ENCODE data around the gene TSPAN5.

TSPAN5 gene

GRCh38 chr4:98517218-98518021 lies 141.0 kb downstream of the TSPAN5 start:
- DNase-seq (ENCODE audit: low spot score) = no peak

DNA sequence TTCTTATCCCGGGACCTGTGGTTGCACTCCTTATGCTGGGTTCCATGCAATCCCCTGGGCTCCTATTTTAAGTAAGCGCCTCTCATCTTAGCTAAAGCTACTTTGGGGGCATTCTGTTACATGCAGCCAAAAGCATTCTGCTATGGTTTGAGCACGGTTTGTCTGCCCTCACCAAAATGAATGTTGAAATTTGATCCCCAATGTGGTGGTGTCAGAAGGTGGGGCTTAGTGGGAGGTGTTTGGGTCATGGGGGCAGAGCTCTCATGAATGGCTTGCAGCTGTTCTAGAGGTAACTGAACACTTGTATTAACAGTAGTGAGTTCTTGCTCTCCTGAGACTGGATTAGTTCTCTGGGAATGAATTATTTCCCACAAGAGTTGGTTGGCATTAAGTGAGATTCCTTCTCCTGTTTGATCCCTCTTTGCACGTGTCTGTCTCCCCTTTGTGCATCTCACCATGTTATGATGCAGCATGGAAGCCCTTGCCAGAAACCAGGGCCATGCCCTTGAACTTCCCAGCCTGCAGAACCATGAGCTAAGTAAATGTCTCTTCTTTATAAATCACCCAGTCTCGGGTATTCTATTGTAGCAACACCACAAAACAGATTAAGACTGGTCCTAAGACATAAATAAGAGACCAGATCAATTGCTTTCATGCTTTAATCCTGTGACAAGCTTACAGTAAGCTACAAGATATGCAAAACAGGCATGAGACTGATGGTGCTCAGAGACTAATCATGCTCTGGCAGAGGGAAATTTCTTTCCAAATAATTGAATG lies 141.8 kb downstream of the TSPAN5 start:
- no peak for DNase-seq (ENCODE audit: low spot score)

- peak; percentile 58 for DNase-seq (ENCODE audit: low spot score)
Observed at GRCh38 chr4:98516042-98516440, 142.4 kb downstream of the TSPAN5 start.

GRCh38 chr4:98515470-98515809 lies 143.0 kb downstream of the TSPAN5 start:
- no peak for DNase-seq (ENCODE audit: low spot score)

GRCh38 chr4:98514741-98515469 lies 143.5 kb downstream of the TSPAN5 start:
- DNase-seq (ENCODE audit: low spot score) = no peak

GRCh38 chr4:98512918-98513317 lies 145.5 kb downstream of the TSPAN5 start:
- no peak for DNase-seq (ENCODE audit: low spot score)

DNA sequence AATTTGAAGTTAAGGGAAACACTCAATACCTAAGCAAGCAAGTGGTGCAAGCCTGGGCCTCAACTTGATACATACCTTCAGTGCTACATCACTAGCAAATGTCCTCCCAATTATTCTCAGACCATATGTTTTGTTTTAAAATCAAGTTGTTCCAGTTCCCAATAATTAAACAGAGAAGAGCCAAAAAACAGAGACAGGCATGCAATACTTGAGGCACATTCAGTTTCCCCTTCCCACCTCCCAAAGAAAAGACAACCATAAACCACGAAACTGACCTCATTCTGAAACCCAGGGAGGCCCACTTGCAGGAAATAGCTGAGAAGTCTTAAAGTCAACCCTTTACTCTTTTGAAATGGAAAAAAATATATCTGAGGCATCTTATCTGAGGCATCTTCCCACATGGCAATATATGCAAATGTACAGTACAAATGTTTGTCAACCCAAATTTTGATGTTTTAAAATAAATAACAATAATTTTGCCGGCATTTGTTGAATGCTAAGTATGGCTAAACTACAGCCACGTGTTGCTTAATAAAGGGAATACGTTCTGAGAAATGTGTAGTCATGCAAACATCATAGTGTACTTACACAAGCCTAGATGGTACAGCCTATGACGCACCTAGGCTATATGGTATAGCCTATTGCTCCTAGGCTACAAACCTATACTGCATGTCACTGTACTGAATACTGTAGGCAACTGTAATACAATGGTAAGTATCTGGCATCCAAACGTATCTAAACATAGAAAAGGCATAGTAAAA lies 147.5 kb downstream of the TSPAN5 start:
- DNase-seq (ENCODE audit: low spot score) = no peak

GRCh38 chr4:98510340-98510739 lies 148.1 kb downstream of the TSPAN5 start:
- no peak for DNase-seq (ENCODE audit: low spot score)

- DNase-seq (ENCODE audit: low spot score) = no peak
Observed at GRCh38 chr4:98509721-98510120, 148.7 kb downstream of the TSPAN5 start.

GRCh38 chr4:98508829-98509598 lies 149.4 kb downstream of the TSPAN5 start:
- DNase-seq (ENCODE audit: low spot score) = no peak

- DNase-seq (ENCODE audit: low spot score) = no peak
Observed at GRCh38 chr4:98508248-98508647, 150.2 kb downstream of the TSPAN5 start.

- DNase-seq (ENCODE audit: low spot score) = no peak
Observed at GRCh38 chr4:98507299-98507698, 151.1 kb downstream of the TSPAN5 start.

GRCh38 chr4:98506462-98507132 lies 151.8 kb downstream of the TSPAN5 start:
- DNase-seq (ENCODE audit: low spot score) = no peak

DNA sequence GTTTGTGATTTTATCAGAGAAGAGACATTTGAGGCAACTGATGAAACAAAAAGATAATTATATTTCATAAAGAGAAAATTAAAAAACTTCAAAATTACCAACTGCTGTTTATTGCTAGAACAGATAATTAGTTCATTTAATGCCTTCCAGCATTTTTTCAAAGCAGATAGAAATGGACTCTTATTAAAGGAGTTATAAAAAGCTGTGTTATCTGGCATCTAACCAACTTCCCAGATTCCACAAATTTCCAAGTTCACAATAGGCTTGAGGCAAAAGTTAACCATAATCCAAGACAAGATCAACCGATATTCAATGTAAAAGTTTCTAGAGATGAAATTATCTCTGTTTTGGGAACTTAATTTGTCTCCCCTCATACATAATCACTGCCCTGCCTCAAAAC lies 152.4 kb downstream of the TSPAN5 start:
- no peak for DNase-seq (ENCODE audit: low spot score)

GRCh38 chr4:98504091-98504490 lies 154.3 kb downstream of the TSPAN5 start:
- no peak for DNase-seq (ENCODE audit: low spot score)

DNA sequence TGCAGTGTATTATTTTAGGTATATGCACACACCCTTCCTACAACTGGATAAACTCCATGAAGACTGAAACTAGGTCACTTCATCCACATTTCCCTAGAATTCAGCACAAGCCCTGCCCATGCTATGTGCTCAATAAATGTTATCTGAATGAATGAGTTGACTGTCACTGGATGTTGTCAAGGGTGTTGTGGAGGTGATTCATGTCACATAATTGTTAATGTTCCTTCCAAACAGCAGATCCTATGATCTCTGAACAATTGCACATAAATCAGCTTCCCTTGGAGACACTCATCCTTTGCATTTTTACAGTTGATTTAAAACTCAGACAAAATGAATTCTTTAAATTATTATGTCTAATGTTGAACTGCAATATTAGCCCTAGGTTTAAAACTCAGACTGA lies 154.7 kb downstream of the TSPAN5 start:
- DNase-seq (ENCODE audit: low spot score) = no peak

DNA sequence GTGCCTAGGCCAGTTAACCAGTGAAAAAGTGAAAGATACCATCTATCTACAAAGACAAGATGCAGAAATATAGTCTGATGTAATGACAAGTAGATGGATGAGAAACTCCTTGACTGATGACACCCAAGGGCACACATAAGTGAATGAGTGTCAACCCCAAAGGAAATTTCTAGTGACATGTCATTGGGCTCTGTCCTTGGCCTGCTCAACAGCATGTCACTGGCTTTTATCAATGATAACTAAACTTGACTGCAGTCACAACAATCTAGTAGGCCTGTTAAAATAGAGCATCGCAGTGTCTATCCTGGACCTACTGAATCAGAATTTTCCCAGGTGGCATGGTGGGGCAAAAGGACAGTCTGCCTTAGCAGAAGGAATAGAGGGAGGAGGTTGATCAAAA lies 155.8 kb downstream of the TSPAN5 start:
- no peak for DNase-seq (ENCODE audit: low spot score)

- no peak for DNase-seq (ENCODE audit: low spot score)
Observed at GRCh38 chr4:98502031-98502430, 156.4 kb downstream of the TSPAN5 start.

DNA sequence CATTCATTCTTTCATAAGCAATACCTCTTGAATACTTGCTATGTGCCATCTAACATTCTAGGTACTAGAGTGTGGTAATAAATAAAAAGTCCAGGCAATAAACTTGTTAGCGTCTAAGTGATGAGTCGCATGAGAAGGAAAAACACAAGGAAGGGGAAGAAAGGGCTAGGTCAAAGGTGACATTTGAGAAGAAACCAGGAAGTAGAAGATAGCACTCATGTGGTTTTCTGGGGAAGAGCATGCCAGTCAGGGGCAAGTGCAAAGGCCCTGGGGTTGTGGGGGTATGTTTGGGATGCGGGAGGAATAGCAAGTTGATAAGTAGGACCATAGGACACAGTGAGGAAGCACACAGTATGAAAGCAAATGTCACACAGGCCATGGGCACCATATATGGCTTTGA lies 157.0 kb downstream of the TSPAN5 start:
- DNase-seq (ENCODE audit: low spot score) = no peak

GRCh38 chr4:98498774-98499173 lies 159.6 kb downstream of the TSPAN5 start:
- DNase-seq (ENCODE audit: low spot score) = no peak
